Stimulated activated CD8-positive, alpha-beta memory T cell treated with anti-CD3 and anti-CD28 coated beads, Interleukin-4, amount 100 ng/mL, for 24 hours (primary cell): ENCODE data around the gene TRMT44.

Source experiments
- DNase-seq: peaks from one replicate; pipeline ENCODE4 v3.0.0-alpha.2; 2020; ENCODE audit warnings: low read depth

Gene TRMT44

GRCh38 chr4:8514391-8514790 is 73.8 kb downstream of the TRMT44 start:
- DNase-seq = no peak

GRCh38 chr4:8515316-8516060 is 74.9 kb downstream of the TRMT44 start:
- no peak for DNase-seq

- no peak for DNase-seq
Measured at GRCh38 chr4:8516061-8516573, 75.5 kb downstream of the TRMT44 start.

GRCh38 chr4:8516996-8517550 is 76.5 kb downstream of the TRMT44 start:
- no peak for DNase-seq

- DNase-seq = no peak
Measured at GRCh38 chr4:8517946-8518345, 77.4 kb downstream of the TRMT44 start.

GRCh38 chr4:8522160-8523120 is 81.9 kb downstream of the TRMT44 start:
- DNase-seq = no peak

GRCh38 chr4:8523175-8523574 is 82.6 kb downstream of the TRMT44 start:
- no peak for DNase-seq

GRCh38 chr4:8523766-8524165 is 83.2 kb downstream of the TRMT44 start:
- no peak for DNase-seq

GRCh38 chr4:8524595-8525382 is 84.2 kb downstream of the TRMT44 start:
- DNase-seq = no peak

GRCh38 chr4:8525383-8526120 is 85.0 kb downstream of the TRMT44 start:
- no peak for DNase-seq
